Bronchial epithelial cell (primary cell): ENCODE measurements around the gene MTNR1A. TPM values are rescaled to one million over a fixed set of nuclear protein-coding genes. Genes with fewer than 3 reads are reported as not detected.
"Not testable (repeated sequence)": the region's sequence is repeated elsewhere in the genome, so short reads cannot be mapped to it uniquely, and the experiment has no call there.

ENCODE experiments used
- DNase-seq: peaks from one replicate; pipeline ENCODE4 v3.0.0-alpha.2; 2010; ENCODE audit warnings: low read depth
- FAIRE-seq: peaks from 2 replicates; lab custom pipeline; 2011; peaks lifted over from hg19 to GRCh38; lab: Jason Lieb, UNC
- H3K27me3 ChIP-seq: 2 replicates; pipeline ENCODE4 v1.5.1; 2011; ENCODE audit warnings: low read length; ENCODE audit not compliant: control insufficient read depth, insufficient read depth
- H3K36me3 ChIP-seq: 2 replicates; pipeline ENCODE4 v1.5.1; 2011; ENCODE audit warnings: low read length; ENCODE audit not compliant: control insufficient read depth, insufficient read depth
- H3K4me3 ChIP-seq: 2 replicates; pipeline ENCODE4 v1.5.1; 2011; ENCODE audit warnings: mild to moderate bottlenecking, low read depth, low read length, control low read depth
- CTCF ChIP-seq: IDR thresholded peaks from 2 replicates; pipeline ENCODE4 v1.5.1; 2011; ENCODE audit warnings: mild to moderate bottlenecking, moderate library complexity, low read length, control low read depth, inconsistent platforms; ENCODE audit not compliant: insufficient read depth, severe bottlenecking
- total RNA-seq: library from RNA; depleted of rRNA; stranded (reverse); fragments of >200 nt; gene quantifications from 2 replicates; pipeline ENCODE4 v1.2.1, GENCODE V29; 2014

Gene MTNR1A
- total RNA-seq, 1 donor from 2014 or later, result 0.26 TPM

DNA sequence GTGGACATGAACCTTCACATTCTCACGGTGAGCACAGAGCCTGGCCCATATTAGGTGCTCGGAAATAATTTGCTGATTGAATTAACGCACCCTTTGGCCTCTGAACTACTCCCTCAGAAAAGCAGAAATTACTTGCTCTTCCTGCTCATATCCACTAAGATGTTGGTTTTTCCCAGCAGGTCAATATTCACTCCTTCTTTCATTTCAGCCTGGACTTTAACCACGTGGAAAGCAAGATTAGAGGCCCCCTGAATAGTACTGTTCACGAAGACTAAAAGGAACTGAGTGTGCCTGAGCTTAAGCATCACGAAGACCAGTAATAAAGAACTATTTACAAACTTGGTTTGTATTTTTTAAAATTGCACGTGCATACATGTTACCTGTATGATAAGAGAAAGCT, 9.9 kb downstream of the MTNR1A start:
- no peak for DNase-seq
- no peak overlapping the region for H3K4me3 ChIP-seq
- no peak for FAIRE-seq
- H3K27me3 ChIP-seq, result peaks cover 1% of the 10 kb centered on the region
- no peak for TF ChIP-seq CTCF
- no peaks in the 10 kb centered on the region for H3K36me3 ChIP-seq

GRCh38 chr4:186543206-186543605, 12.2 kb downstream of the MTNR1A start:
- H3K36me3 ChIP-seq, result no peaks in the 10 kb centered on the region
- no peak overlapping the region for H3K4me3 ChIP-seq
- no peak for TF ChIP-seq CTCF
- DNase-seq, result no peak
- no peak for FAIRE-seq
- no peaks in the 10 kb centered on the region for H3K27me3 ChIP-seq

- DNase-seq, result no peak
- Histone ChIP-seq H3K4me3 (no peak overlapping the region), H3K36me3 (no peaks in the 10 kb centered on the region), H3K27me3 (no peaks in the 10 kb centered on the region)
- no peak for FAIRE-seq
- TF ChIP-seq CTCF, result no peak
These were observed 13.6 kb downstream of the MTNR1A start for GRCh38 chr4:186541801-186542200.

- no peak for TF ChIP-seq CTCF
- Histone ChIP-seq H3K36me3 (no peaks in the 10 kb centered on the region), H3K4me3 (no peak overlapping the region), H3K27me3 (no peaks in the 10 kb centered on the region)
- no peak for FAIRE-seq
- DNase-seq, result no peak
These were observed 17.4 kb downstream of the MTNR1A start for GRCh38 chr4:186537843-186538521.

GRCh38 chr4:186536285-186536684, 19.1 kb downstream of the MTNR1A start:
- no peaks in the 10 kb centered on the region for H3K36me3 ChIP-seq
- DNase-seq, result no peak
- H3K4me3 ChIP-seq, result no peak overlapping the region
- H3K27me3 ChIP-seq, result no peaks in the 10 kb centered on the region
- TF ChIP-seq CTCF, result no peak
- no peak for FAIRE-seq

- no peak for TF ChIP-seq CTCF
- FAIRE-seq (no peak), DNase-seq (no peak)
- Histone ChIP-seq H3K36me3 (no peaks in the 10 kb centered on the region), H3K27me3 (no peaks in the 10 kb centered on the region), H3K4me3 (no peak overlapping the region)
These were observed 21.3 kb downstream of the MTNR1A start for GRCh38 chr4:186534056-186534455.

DNA sequence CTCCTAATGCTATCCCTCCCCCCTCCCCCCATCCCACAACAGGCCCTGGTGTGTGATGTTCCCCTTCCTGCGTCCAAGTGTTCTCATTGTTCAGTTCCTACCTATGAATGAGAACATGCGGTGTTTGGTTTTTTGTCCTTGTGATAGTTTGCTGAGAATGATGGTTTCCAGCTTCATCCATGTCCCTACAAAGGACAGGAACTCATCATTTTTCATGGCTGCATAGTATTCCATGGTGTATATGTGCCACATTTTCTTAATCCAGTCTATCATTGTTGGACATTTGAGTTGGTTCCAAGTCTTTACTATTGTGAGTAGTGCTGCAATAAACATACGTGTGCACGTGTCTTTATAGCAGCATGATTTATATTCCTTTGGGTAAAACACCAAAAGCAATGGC, 31.4 kb downstream of the MTNR1A start:
- H3K36me3 ChIP-seq, DNase-seq, H3K27me3 ChIP-seq, H3K4me3 ChIP-seq, FAIRE-seq: not testable (repeated sequence)
